HG03039 (cell line): ENCODE measurements around the gene DDX24.
"Not testable (repeated sequence)": the region's sequence is repeated elsewhere in the genome, so short reads cannot be mapped to it uniquely, and the experiment has no call there.

Source experiments
- ATAC-seq: cut with Tn5 transposase; IDR thresholded peaks from one replicate; pipeline ENCODE4 v1.9.1; 2021; ENCODE audit warnings: mild to moderate bottlenecking, moderate library complexity; ENCODE audit not compliant: unreplicated experiment

Gene DDX24

GRCh38 chr14:94081386-94081820 lies 401 bp upstream of the DDX24 start:
- ATAC-seq: peak; percentile 28

- no peak for ATAC-seq
These were observed 946 bp downstream of the DDX24 start for GRCh38 chr14:94079891-94080620.

DNA sequence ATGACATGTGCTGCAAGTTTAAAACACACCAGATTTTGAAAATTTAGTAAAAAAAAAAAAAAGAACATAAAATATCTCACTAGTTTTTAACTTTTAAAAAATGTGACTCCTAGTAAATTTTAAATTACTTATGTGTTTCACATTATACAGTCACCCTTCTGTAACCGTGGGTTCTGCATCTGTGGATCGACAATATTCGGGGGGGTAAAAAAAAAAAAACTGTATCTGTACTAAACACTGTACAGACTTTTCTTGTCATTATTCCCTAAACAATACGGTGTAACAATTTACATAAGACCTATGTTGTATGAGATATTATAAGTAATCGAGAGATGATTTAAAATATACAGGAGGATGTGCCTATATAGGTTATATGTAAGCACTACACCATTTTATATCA lies 3.2 kb downstream of the DDX24 start:
- ATAC-seq: no peak

DNA sequence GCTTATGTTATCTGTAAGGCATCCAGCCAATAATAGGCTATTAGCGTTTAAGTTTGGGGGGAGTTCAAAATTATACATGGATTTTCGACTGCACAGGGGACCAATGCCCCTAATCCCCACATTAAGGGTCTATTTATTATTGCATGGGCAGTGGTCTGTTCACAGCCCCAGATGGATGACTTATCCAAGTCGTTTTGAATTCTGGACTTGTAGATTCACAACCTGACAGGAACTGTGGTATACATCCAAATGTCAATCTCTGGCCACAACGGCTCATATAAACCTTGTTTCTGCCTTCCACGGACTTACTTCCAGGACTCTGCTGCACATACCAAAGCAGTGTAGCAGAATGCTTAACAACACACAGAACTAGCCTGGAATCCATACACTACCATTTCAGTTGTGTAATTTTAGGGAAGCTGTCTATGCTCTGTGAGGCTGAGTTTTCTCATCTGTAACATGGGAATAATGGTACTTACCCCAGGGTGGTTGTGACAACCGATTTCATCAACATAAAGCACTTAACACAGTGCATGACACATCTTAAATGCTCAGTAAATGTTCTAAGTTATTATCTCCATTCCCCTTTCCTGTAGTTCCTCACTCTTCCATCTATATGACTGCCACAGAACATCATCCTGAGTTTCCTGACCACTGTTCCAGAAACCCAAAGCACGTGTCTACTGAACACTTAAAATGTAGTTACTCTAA lies 3.7 kb downstream of the DDX24 start:
- no peak for ATAC-seq

- ATAC-seq: no peak
These were observed 6.0 kb downstream of the DDX24 start for GRCh38 chr14:94075008-94075407.

DNA sequence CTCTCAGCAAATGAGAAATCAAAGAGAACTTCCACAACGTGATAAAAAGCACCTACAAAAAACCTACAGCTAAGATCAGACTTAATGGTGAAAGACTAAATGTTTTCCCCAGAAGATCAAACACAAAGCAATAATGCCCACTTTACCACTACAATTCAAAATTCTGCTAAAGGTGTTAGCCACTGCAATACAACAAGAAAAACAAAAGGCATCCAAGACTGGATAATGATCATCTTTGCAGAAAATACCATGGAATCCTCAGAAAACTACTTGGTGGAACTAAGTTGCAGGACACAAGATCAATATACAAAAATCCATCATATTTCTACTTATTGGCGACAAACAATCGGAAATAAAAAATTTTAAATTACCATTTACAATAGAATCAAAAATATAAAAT lies 6.5 kb downstream of the DDX24 start:
- no peak for ATAC-seq

DNA sequence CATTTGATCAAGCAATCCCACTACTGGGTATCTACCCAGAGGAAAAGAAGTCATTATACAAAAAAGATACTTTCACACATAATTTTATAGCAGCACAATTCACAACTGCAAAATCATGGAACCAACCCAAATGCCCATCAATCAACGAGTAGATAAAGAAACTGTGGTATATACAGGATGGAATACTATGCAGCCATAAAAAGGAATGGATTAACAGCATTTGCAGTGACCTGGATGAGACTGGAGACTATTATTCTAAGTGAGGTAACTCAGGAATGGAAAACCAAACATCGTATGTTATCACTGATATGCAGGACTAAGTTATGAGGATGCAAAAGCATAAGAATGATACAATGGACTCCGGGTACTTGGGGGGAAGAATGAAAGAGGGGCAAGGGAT lies 8.9 kb downstream of the DDX24 start:
- ATAC-seq: not testable (repeated sequence)

DNA sequence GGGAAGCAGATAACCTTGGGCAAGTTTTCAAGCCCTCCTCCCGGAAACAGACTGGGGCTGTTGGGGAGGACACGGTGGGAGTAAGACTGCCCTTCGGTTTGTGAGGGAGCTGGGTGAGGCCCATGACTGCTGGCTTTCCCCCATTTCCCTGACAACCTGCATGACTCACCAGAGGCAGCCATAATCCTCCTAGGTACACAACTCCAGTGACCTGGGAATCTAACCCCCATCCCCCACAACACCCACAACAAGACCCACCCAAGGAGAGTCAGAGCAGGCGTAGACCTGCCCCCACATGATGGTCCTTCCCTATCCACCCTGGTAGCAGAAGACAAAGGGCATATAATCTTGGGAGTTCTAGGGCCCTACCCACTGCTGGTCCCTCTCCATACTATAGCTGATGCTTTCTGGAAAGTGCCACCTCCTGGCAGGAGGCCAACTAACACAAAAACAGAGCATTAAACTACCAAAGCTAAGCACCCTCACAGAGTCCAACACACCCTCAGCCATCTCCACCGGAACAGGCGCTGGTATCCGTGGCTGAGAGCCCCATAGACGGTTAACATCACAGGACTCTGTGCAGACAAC lies 14.8 kb downstream of the DDX24 start:
- no peak for ATAC-seq

GRCh38 chr14:94062344-94062940 lies 18.6 kb downstream of the DDX24 start:
- ATAC-seq: no peak

DNA sequence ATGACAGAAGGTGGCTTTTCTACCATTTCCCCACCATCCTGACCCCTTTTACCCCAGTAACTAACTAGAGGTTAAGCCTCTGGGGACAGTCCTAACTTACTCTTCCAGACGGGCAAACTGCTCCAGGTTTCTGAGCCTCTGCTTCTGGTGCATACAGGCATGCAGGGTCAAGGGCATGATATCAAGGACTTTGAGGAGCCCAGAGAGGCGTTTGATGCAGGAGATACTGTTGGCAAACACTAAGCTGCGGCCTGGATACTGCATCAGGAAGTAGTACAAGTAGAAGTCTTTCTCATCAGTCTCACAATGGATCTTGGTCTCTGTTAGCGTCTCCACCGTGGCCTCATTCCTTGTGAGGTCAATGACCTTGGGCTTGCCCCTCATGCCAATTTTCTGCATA lies 21.0 kb downstream of the DDX24 start:
- no peak for ATAC-seq

DNA sequence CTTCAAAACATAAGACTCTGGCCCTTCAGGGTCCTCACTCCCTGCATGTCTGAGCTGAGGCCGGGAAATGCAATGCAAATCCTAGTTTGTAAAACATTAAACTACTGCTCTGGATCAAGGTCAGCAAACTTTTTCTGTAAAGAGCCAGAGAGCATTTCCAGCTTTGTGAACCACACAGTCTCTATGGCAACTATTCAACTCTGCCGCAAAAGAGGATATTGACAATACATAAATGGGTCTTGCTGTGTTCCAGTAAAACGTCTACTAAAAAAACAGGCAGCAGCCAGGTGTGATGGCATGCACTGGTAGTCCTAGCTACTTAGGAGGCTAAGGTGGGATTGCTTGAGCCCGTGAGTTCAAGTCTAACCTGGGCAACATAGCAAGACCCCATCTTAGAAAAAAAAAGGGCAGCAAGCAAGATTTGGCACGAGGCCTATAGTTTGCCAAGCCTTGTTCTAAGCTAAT lies 22.3 kb downstream of the DDX24 start:
- ATAC-seq: no peak

- ATAC-seq: no peak
These were observed 22.8 kb downstream of the DDX24 start for GRCh38 chr14:94058128-94058673.

DNA sequence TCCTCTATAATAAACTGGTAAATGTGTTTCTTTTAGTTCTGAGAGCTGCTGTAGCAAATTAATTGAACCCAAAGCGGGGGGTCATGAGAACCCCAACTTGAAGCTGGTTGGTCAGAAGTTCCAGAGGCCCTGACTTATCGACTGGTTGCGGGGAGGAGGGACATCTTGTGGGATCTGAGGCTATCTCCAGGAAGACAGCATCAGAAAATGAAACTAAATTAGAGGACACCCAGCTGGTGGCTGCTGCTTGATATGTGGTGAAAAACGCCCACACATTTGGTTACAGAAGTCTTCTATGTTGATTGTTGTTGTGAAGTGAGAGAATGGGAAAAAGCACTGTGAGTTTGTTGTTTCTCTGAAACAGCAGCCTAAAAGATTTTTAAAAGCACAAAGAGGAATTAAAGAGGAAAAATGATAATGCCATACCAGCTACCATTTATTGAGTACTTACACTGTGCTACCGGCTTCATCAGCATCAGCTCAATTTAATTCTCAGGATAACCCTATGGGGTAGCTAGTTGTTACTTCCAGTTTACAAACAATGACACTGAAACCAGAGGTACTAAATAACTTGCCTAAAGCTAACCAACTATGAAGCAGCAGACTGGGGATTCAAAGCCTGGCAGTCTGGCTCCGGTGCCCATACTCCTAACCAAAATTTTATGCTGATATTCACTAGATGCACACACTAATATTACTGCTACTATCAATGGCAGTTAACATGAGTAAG lies 24.3 kb downstream of the DDX24 start:
- ATAC-seq: no peak

- no peak for ATAC-seq
These were observed 26.1 kb downstream of the DDX24 start for GRCh38 chr14:94054936-94055335.

- ATAC-seq: no peak
These were observed 26.6 kb downstream of the DDX24 start for GRCh38 chr14:94054401-94054800.

DNA sequence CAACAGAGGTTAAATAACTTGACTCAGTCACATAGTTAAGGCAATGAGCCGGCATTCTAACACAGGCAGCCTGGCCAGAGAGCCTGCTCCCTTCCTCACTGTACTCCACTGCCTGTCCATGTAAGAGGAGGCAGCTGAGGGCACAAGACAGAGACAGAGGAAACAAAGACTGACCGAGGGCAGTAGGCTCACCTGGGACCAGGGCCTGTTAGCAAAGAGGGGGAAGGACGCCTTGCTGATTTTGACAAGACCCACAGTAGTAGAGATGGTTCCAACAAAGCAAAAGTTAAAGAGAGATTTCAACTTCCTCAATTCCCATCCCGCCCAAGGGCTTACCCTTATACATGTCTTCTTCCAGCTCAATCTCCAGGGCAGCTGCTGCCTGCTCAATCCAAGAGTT lies 28.3 kb downstream of the DDX24 start:
- ATAC-seq: no peak

- no peak for ATAC-seq
These were observed 28.8 kb downstream of the DDX24 start for GRCh38 chr14:94052199-94052598.

DNA sequence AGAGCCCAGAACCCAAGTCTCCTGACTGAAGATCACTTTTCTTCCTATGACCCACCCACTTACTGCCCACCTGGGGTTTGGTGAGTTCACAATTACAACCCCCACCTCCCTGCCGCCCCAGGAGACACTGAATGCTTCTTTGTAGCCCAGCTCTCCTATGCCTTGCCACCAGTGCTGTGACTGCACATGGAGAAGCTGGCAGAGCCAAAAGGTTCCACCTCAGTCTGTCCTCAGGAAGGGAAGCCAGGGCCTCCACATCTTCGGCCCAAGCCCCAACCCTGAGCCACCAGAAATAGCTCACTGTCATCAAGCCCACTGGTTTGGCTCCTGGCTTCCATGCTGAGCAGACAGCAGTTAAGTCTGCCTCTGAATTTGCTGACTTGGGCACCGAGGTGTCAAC lies 29.2 kb downstream of the DDX24 start:
- no peak for ATAC-seq

GRCh38 chr14:94051115-94051514 lies 29.9 kb downstream of the DDX24 start:
- ATAC-seq: no peak

GRCh38 chr14:94050231-94050880 lies 30.6 kb downstream of the DDX24 start:
- ATAC-seq: no peak
